ENCODE results near the gene WDR62. TPM values are rescaled to one million over a fixed set of nuclear protein-coding genes. Genes with fewer than 3 reads are reported as not detected.

The WDR62 gene
- total RNA-seq, 2 donors from 2014 or later: 0.26 to 0.33 TPM

GRCh38 chr19:36028313-36029041 lies 26.2 kb upstream of the WDR62 start:
- 72 to 84% methylated on average over 10 of the region's 10 CpGs for WGBS, 2 donors
- DNase-seq: no peak

DNA sequence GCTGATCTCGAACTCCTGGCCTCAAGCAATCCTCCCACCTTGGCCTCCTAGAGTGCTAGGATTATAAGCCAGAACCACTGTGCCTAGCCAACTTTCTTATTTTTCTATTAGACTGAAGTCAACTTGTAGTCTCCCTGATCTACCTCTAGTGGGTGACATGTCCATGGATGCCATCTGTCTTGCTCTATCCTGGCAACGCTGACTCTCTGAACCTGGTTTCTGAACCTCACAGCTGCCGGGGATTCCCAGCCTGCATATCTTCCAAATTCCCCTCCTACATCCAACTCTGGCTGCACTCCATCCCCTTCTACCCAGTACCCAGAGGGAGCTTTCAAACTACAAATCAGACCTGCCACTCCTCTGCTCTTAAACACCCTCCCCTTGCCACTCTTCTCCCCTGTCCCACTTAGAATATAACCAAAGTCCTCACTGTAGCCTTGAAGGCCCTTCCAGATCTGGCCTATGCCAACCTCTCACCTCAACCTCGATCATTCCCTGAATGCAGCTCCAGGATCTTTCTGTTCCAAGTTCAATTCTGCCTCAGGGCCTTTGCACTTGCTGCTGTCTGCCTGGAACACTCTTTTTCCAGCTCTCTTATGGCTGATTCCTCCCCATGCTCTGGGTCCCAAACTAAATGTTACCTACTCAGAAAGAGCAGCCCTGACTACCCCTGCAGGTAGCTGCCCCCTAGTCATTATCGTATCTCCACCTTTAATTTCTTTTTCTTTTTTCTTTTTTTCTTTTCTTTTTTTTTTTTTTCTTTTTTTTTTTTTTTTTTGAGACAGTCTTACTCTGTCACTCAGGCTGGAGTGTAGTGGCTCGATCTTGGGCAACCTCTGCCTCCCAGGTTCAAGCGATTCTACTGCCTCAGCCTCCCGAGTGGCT lies 24.2 kb upstream of the WDR62 start:
- Histone ChIP-seq H3K4me3 (no peak overlapping the region), H3K9me3 (no peaks in the 10 kb centered on the region), H3K4me1 (peaks cover 7% of the 10 kb centered on the region), H3K36me3 (replicated peaks in 1 of 2; ENCODE audit: insufficient read depth in 1 of 2, low read depth in 2 of 2) (no peaks in the 10 kb centered on the region), H3K27ac (no peak overlapping the region), H3K27me3 (peaks cover 0 to 6% of the 10 kb centered on the region in 2 donors)
- 81 to 85% methylated on average over 5 to 8 of the region's 8 CpGs for WGBS, 2 donors
- peak; percentile 37 for ATAC-seq
- DNase-seq: peak in 1 of 4 donors; percentile 29
- intact Hi-C loops (cut with DNase I): no loop called here
- TF ChIP-seq, protein P1, sequence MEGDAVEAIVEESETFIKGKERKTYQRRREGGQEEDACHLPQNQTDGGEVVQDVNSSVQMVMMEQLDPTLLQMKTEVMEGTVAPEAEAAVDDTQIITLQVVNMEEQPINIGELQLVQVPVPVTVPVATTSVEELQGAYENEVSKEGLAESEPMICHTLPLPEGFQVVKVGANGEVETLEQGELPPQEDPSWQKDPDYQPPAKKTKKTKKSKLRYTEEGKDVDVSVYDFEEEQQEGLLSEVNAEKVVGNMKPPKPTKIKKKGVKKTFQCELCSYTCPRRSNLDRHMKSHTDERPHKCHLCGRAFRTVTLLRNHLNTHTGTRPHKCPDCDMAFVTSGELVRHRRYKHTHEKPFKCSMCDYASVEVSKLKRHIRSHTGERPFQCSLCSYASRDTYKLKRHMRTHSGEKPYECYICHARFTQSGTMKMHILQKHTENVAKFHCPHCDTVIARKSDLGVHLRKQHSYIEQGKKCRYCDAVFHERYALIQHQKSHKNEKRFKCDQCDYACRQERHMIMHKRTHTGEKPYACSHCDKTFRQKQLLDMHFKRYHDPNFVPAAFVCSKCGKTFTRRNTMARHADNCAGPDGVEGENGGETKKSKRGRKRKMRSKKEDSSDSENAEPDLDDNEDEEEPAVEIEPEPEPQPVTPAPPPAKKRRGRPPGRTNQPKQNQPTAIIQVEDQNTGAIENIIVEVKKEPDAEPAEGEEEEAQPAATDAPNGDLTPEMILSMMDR (IDR thresholded peaks at IDR 0.05): peak in 1 of 7 experiments; percentile 17
- no peak for TF ChIP-seq POLR2A (IDR thresholded peaks at IDR 0.05)

More at GRCh38 chr19:36028313-36029041, 26.2 kb upstream of the WDR62 start:
- intact Hi-C loops (cut with DNase I): no loop called here
- Histone ChIP-seq H3K27ac (no peak overlapping the region), H3K27me3 (peaks cover 0 to 6% of the 10 kb centered on the region in 2 donors), H3K9me3 (no peaks in the 10 kb centered on the region), H3K4me1 (peaks cover 7% of the 10 kb centered on the region), H3K4me3 (no peak overlapping the region), H3K36me3 (replicated peaks in 1 of 2; ENCODE audit: insufficient read depth in 1 of 2, low read depth in 2 of 2) (no peaks in the 10 kb centered on the region)
- no peak for ATAC-seq
- TF ChIP-seq, protein P1 (IDR thresholded peaks at IDR 0.05): no peak
- no peak for TF ChIP-seq POLR2A (IDR thresholded peaks at IDR 0.05)

DNA sequence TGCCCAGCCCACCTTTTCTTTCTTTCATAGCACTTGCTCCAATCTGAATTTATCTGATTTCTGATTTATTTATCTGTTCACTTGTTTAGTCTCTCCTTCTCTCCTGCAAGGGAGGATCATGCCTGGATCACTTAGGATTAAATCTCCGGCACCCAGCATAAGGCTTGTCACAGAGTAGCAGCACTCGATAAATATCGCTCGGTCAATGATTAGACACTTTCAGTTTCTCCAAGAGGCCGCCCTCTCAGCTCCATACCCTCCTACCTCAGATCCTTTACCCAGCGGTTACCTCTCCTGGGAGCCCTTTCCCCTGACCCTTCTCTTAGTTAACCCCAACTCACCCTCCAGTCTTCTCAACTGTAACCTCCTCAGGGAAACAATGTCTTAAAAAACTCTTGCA lies 23.4 kb upstream of the WDR62 start:
- WGBS, 2 donors: 74 to 90% methylated on average over 6 of the region's 6 CpGs
- no peak overlapping the region for H3K4me3 ChIP-seq
- H3K27me3 ChIP-seq: peaks cover 0 to 6% of the 10 kb centered on the region in 2 donors
- no peaks in the 10 kb centered on the region for H3K36me3 ChIP-seq (replicated peaks in 1 of 2; ENCODE audit: insufficient read depth in 1 of 2, low read depth in 2 of 2)
- intact Hi-C loops (cut with DNase I): no loop called here
- ATAC-seq: no peak
- no peak overlapping the region for H3K27ac ChIP-seq
- peaks cover 7% of the 10 kb centered on the region for H3K4me1 ChIP-seq
- TF ChIP-seq, protein P1 (IDR thresholded peaks at IDR 0.05): no peak
- no peak for TF ChIP-seq POLR2A (IDR thresholded peaks at IDR 0.05)
- no peaks in the 10 kb centered on the region for H3K9me3 ChIP-seq
- no peak for DNase-seq

GRCh38 chr19:36032251-36033104 lies 22.2 kb upstream of the WDR62 start, which contains the start of gene CLIP3:
Gene CLIP3, minus strand, starts transcription at chr19:36032873. Its CDS starts 516 bp downstream, at chr19:36032357.
- WGBS, 2 donors: 2 to 4% methylated on average over 28 to 48 of the region's 51 CpGs
- H3K9me3 ChIP-seq: no peaks in the 10 kb centered on the region
- peaks cover 7% of the 10 kb centered on the region for H3K4me1 ChIP-seq
- no peaks in the 10 kb centered on the region for H3K36me3 ChIP-seq (replicated peaks in 1 of 2; ENCODE audit: insufficient read depth in 1 of 2, low read depth in 2 of 2)
- no peak within 1 kb of the TSS for H3K4me3 ChIP-seq
- intact Hi-C loops (cut with DNase I): no loop called here
- ATAC-seq (peak; percentile 39), DNase-seq (peak in 2 of 4 donors; percentile 41 to 42)
- peaks cover 0 to 6% of the 10 kb centered on the region in 2 donors for H3K27me3 ChIP-seq
- peak within 1 kb of the TSS in 1 of 4 donors; percentile 12 for H3K27ac ChIP-seq
- no peak for TF ChIP-seq POLR2A (IDR thresholded peaks at IDR 0.05)
- TF ChIP-seq, protein P1 (IDR thresholded peaks at IDR 0.05): no peak
